SKM-1 (cell line): ENCODE data around the gene FBRS.
A peak's percentile ranks its signal among the peaks of the same experiment; 100 is the strongest.

Source experiments
- DNase-seq: peaks from one replicate; lab custom pipeline; 2025; ENCODE audit not compliant: unreplicated experiment; lab: John Stamatoyannopoulos, UW

Gene FBRS

DNA sequence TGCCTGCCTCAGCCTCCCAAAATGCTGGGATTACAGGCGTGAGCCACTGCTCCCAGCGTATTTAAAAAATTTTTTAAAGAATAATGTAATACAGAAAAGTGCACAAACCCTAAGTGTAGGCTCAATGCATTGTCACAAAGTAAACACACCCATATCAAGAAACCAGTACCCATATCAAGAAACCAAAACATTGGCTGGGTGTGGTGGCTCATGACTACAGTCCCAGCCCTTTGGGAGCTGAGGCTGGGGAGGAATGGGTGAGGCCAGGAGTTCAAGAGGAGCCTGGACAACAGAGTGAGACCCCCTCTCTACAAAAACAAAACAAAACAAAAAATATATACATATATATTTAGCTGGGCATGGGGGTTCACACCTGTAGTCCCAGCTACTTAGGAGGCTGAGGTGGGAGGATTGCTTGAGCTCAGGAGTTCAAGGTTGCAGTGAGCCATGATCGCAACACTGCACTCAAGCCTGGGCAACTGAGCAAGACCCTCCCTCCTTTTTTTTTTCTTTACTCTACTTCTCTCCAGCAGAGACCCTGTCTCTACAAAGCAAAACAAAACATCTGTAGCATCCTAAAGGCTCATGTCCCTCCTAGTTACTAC lies 16.8 kb upstream of the FBRS start:
- no peak for DNase-seq

DNA sequence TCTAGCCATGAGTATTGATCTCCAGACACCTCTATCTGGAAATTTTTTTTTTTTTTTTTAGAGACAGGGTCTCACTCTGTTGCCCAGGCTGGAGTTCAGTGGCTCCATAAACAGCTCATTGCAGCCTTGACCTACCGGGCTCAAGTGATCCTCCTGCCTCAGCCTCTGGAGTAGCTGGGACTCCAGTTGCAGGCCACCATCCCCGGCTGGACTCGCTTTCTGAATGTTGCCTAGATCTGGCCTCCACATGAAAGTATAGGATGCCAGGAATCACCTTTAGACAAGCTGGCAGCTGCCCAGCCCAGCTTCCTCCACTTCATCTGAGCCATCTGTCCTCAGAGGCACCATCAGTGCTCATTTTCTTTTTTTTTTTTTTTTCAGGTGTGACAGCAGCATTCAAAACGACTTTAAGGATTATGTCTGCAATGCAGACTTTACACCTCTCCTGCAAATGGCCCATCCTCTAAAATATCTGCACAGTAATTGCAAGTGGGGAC lies 13.8 kb upstream of the FBRS start:
- no peak for DNase-seq

DNA sequence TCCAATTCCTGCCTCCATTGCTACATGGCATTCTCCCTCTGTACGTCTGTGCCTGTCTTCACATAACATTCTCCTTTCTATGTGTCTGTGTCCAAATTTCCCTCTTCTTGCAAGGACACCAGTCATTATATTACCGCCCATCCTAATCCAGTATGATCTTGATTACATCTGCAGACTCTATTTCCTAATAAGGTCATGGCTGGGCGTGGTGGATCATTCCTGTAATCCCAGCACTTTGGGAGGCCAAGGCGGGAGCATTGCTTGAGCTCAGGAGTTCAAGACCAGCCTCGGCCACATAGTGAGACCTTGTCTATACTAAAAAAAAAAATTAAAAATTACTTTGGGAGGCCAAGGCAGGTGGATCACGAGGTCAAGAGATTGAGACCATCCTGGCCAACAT lies 12.5 kb upstream of the FBRS start:
- no peak for DNase-seq

DNA sequence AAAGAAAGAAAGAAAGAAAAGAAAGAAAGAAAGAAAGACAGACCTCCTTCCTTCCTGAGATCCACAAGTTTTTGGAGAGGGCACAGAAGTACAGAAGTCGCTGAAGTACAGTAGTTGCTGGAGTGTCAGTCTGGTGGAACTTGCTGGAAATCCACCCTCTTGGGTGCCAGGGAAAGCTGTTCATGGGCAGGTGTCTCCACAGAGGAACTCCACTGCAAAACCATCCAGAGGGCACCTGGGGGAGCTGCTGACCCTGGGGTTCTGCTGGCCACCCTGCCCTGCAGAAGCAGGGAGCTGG lies 11.0 kb upstream of the FBRS start:
- DNase-seq = no peak

DNA sequence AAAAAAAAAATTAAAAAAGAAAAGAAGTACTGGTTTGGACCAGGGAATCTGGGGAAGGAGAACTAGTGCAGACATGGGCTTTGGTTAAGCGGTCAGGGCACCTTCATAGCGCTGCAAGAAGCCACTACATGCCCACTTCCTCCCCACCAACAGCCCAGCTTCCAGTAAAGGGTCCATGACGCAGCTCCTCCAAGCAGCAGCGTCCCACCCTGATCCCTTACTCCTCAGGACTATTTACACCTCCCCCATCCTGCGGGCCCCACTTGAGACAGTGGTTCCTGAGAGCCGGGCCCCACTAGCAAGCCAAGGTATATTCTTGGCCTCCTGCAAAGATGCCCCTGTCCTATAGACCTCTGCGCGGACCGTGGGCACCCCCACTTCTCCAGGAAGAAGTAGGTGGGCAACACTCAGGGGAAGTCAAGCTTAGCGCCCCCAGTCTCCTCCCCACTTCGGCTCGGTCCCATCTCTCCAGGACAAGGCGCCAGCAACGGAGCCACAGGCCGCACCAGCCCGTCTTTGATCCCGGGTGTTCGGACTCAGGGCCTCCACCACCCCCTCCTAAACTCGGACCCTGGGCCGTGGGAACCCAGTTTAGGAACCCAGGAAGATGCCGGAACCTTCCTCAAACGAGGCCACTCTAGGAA lies 8.4 kb upstream of the FBRS start:
- no peak for DNase-seq

DNA sequence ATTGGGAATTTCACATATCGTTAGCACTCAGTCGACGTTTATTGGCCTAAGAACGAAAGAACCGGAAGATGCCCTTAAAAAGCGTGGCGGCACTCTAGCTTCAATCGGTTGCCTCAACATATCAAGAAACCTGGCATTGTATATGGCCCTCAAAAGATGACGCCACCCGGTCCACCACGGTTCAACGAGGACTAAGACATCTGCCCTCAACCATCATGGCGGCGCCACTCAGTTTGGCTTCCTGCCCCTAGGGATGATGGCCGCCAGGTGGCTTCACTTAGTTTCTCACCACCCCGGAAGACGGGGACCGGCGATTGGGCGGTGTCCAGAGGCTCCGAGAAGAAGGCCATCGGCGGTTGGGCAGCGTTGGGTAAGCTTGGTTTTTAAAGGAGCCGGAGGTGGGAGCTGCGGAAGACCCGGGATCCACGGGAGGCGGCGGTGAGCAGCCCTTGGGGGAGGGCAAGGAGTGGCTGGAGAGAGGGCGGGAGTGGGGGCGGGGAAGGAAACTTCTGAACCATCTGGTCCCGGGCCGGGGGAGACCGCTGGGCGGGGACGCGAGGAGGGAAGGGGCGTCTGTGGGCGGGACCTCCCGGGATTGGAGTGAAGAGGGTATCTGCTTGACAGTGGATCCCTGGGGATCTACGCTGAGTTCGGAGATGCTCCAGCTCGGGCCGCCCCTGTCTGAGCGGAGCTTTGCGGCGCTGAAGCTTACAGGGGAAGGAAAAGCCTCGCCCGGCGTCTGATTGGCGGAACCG lies 7.7 kb upstream of the FBRS start, which contains the start of gene PRR14:
Gene PRR14, plus strand, starts transcription at position 592 of the 755 bp plus-strand sequence. CDS start 686 bp downstream, outside the sequence.
- DNase-seq = peak; percentile 97

DNA sequence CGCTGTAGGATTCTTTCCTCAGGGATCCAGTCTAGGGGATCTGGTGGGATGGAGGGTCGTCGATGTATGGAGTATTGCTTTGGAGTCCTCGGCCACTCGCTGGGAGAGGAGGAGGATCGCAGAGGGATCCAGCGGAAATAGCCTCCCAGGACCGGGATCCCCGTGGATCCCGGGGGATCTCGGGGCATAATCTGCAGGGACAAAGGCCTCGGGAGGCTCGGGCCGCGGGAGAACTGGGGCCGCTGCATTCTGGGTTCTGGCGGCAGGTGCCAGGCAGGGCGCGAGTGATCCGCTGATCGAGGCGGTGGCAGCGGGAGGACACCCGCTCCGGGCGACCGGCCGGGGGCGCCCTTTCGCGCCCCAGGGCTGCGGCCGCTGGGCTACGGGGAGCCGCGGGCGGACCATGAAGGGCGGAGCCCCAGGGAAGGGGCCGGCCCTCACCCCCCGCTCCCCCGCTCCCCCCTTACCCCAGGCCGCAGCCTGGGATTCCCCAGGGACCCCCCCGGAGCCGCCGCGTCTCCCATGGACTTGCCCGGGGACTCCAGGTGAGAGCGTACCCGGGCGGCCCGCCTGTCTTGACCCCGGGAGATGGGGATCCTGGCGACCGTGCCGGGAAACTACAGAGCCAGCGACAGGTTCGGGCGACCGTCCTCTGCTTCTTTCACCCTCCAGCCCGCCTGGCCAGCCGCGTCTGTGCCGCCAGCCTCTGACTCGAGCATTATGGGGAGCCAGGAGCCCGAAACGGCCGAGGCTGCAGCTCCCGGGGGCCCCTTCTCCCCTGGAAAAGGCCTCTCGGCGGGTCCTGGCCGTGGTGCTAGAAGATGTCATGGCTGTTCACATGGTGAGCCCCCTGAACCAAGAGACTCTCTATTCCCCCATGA lies 6.9 kb upstream of the FBRS start:
- DNase-seq = peak; percentile 54

DNA sequence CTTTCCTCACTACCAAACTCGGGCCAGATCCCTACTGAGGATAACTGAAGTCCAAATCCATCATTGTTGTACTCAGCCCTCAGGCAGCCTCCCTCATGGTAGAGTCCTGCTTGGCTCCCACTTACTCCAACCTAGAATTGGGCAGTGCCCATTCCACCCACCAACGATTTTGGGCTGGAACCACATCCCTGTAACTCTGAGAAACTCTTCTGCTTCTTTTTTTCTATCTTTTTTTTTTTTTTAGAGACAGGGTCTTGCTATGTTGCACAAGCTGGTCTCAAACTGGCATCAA lies 6.3 kb upstream of the FBRS start:
- no peak for DNase-seq

DNA sequence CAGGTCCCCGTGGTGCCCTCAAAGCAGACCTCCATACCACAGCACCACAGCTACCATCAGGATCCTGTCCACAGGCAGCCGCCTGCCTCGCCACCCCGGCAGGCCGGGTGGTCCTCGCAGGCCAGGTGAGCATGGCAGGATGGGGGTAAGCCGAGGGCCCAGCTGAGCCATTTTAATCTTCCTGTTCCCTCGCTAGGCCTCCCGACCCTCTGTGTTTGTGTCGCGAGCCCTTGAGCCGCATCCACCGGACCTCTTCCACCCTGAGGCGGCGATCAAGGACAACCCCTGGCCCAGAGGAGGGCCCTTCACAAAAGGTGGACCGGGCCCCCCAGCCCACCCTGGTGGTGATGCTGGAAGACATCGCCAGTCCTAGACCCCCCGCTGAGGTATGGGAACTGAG lies 5.5 kb upstream of the FBRS start:
- no peak for DNase-seq

DNA sequence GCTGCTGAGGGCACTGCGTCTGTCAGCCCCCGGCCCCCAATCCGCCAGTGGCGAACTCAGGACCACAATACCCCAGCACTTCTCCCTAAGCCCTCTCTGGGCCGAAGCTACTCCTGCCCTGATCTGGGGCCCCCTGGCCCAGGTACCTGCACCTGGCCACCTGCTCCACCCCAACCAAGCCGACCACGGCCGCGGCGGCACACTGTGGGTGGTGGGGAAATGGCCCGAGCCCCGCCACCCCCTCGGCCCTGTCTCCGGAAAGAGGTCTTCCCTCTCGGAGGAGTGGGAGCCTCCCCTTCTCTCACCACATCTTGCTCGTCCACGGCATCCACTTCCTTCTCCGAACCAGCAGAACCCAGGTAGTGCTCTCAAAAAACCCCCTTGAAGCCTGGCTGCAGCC lies 3.4 kb upstream of the FBRS start:
- no peak for DNase-seq

DNA sequence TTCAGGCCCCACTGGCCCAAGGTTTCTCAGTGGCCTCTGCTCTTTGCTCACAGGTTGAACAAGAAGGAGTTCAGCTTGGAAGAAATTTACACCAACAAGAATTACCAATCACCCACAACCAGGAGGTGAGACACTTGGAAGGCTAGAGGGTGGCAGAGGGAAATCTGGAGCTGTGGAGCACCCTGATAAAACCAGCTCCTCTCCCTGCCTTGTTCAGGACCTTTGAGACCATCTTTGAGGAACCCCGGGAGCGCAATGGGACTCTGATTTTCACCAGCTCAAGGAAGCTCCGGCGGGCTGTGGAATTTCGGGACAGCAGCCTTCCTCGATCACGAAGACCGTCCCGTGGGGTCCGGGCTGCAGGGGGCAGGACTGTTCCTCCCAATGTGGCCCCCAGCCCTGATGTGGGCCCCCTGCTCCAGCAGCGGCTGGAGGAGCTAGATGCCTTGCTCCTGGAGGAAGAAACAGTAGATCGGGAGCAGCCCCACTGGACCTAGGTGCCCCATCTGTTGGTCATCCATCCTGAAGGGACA lies 2.4 kb upstream of the FBRS start:
- no peak for DNase-seq

DNA sequence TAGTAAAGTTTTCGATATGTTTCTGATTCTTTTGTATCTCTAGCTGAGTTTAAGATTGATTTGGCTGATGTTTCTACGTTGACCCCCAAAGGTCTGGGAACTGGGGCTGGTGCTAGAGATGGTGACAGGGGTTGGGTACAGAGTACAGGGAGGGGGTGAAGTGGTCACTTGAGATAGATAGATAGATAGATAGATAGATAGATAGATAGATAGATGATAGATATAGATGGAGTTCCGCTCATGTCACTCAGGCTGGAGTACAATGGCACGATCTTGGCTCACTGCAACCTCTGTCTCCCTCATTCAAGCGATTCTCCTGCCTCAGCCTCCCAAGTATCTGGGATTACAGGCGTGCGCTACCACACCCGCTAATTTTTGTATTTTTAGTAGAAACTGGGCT lies 1.8 kb upstream of the FBRS start:
- DNase-seq = no peak

DNA sequence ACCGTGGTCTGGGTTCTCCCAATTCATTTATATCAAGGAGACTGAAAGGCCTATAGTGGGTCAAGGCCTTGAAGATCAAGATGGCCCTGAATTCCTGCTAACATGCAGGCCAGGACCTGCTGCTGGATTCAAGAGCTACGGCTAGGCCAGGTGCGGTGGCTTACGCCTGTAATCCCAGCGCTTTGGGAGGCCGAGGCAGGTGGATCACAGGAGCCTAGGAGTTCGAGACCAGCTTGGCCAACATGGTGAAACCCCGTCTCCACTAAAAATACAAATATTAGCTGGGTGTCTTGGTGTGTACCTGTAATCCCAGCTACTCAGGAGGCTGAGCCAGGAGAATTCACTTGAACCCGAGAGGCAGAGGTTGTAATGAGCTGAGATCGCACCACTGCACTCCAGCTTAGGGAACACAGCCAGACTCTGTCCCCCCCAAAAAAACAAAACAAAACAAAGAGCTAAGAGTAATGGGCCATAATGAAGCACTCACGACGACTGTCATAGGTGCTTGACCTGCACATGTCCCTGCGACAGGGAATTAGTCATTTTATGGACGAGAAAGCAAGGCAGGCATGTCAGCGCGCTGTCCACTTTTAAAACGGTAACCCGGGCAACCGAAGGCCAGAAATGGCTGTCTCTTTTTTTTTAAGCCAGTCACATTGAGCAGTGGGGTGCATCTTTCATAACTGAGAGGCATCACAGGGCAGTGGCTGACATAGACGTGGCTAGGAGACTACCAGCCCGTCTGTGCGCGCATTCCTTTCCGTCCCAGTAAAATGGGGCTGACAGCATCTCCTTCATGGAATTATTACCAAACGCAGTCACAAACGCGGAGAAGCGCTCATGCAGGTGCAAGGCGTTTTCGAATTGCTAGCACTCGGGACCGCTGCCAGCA lies 1.0 kb upstream of the FBRS start:
- DNase-seq = no peak

DNA sequence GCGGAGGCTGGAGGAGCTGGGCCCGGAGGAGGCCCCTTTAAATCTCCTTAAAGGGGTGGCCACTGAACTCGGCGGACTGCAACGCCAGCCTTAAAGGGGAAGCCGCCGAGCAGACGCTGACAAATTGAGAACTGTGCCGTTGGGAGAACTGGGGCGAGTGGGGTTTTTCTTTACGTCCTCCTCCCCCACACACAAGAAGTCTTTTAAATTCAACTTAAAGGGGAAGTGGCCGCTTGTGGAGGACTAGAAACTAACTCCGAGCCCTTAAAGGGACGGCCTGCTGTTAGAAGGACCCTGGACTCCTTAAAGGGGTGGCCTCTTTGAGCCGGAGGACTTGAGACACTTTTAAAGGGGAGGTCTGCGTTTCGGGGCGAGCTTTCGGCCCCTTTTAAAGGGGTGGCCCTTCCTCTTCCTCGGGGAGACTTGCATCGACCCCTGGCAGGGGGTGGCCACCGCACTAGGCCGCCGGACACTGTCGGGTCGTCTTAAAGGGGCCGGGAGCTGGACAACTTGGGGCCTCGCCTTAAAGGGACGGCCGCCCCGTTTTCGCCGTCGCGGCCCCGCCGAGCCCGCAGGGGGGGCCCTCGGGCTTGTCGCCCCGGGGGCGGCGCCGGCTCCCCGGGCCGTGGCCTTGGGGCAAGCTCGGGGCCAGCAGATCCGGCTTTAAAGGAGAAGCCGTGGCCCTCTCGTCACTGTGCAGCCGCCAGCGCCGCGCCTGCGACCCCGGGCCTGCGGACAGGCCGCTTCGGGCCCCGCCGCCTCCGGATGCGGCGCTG lies 688 bp downstream of the FBRS start:
- DNase-seq = peak; percentile 98

DNA sequence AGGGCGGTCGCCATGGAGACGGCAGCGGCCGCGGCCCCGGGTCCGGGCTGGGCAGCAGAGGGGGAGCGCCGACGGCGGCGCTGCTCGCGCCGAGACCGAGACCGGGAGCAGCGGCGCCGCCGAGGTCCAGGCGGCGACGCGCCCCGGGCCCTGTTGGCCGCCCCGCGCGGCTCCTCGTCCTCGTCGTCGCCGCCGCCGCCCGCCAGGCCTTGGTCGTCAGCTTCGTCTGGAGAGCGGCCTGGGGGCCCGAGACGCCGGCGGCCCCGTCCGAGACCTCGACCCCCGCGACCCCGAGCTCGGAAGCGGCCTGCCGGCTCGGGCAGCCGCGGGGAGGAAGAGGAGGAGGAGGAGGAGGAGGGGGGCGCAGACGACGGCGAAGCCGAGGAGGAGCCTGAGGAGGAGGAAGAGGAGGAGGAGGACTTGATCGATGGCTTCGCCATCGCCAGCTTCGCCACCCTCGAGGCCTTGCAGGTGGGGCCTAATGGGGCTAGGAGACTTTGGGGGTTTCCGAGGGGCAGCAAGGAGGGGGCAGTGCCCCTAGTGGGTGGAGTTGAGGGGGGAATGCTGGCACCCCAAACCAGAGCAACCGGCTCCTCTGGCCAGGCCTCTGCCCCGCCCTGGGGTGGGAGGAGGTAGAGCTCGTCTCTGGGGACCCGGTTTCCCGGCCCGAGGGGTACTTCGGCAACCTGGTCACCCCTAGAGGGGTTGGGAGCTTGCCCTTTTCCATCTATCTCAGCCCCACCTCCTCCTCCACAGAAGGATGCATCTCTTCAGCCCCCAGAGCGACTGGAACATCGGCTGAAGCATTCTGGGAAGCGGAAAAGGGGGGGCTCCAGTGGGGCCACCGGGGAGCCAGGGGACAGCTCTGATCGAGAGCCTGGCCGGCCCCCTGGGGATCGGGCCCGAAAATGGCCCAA lies 1.5 kb downstream of the FBRS start:
- DNase-seq = peak; percentile 5

DNA sequence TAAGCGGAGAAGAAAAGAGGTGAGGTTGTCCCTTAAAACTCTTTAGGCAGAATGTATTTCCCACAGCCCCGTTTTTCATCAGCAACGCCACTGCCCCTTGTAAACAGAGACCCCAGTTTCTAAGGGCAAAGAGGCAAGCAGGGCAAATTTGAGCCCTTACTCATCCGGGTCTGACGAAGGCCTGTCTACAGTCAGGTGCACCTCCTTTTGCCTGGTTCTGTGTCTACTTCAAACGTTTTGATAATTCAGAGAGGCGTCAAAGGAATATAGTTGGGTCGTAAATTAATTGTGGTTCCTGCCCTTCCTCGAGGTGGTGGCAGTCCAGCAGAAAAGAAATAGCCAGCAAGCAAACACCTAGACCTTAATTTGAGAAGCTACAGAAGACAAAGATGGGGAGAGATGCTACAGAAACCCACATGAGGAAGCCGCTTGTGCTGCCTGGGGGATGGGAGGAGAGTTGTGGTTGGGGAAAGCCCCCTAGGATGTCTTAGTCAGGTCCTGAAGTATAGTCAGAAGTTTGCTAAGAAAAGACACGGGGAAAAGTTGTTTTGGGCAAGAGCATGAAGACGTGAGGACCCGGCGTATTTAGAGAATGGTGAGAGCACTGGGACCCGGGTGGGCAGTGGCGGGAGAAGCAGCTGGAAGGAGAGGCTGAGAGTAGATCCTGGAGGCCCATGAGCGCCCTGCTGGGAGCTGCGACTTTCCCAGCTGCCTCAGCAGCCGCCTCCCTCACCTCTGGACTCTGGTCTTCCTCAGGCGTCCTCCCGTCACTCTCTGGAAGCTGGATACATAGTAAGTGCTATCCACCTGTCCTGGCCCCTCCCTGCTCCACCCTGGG lies 2.4 kb downstream of the FBRS start:
- no peak for DNase-seq

DNA sequence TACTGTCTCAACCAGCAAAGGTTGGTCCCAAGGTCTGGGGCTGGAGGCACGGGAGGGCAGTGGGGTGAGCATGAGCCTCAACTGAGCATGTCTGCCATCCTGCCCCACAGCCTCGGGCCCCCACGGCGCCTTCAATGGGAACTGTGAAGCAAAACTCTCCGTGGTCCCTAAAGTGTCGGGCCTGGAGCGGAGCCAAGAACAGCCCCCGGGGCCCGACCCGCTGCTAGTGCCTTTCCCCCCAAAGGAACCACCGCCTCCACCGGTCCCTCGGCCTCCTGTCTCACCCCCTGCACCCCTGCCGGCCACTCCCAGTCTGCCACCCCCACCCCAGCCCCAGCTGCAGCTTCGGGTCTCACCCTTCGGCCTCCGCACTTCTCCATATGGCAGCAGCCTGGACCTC lies 4.2 kb downstream of the FBRS start:
- no peak for DNase-seq

DNA sequence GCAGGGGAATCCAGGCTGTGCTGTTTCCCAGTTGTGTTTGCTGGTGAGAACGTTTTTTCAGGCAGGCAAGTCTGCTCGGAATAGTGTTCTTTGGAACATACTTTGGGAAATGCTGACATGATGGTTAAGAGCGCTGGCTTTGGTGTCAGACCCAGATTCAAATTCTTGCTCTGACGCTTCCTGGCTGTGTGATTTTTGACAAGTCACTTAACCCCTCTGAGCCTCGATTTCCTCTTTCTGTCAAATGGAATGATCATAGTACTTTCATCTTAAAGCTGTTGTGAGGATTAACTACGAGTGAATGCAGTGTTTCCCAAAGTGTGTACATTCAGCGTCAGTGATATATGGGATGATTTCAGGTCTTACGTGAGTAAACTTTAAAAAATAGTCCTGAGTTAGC lies 4.8 kb downstream of the FBRS start:
- DNase-seq = no peak
